ENCODE measurements around the gene PARD3. TPM values are rescaled to one million over a fixed set of nuclear protein-coding genes. Genes with fewer than 3 reads are reported as not detected.

PARD3 gene
- total RNA-seq, 1 experiment from 2014 or later: 51.8 TPM

GRCh38 chr10:34137955-34138354 is 677.1 kb downstream of the PARD3 start:
- Mint-ChIP-seq H3K27me3 (ENCODE audit: low read depth) (no peaks in the 10 kb centered on the region), H3K36me3 (no peaks in the 10 kb centered on the region), H3K27ac (no peak overlapping the region), H3K4me3 (no peak overlapping the region), H3K9me3 (no peaks in the 10 kb centered on the region), H3K4me1 (peaks cover 12% of the 10 kb centered on the region)
- ChIA-PET POLR2A (no interaction called here), CTCF (no interaction called here)
- TF ChIP-seq ERG (CRISPR knock-in tag; IDR thresholded peaks at IDR 0.05) (no peak), FOXP4 (CRISPR knock-in tag; IDR thresholded peaks at IDR 0.05) (no peak), ZNF138 (CRISPR knock-in tag; conservative IDR thresholded peaks at IDR 0.05) (no peak), ATF3 (CRISPR knock-in tag; conservative IDR thresholded peaks at IDR 0.05) (no peak), SMAD4 (CRISPR knock-in tag; IDR thresholded peaks at IDR 0.05) (no peak), SMAD3 (CRISPR knock-in tag; IDR thresholded peaks at IDR 0.05; ENCODE audit: borderline replicate concordance) (no peak), GRHL2 (CRISPR knock-in tag; IDR thresholded peaks at IDR 0.05; ENCODE audit: insufficient replicate concordance, severe bottlenecking) (no peak), NR3C1 (CRISPR knock-in tag; conservative IDR thresholded peaks at IDR 0.05; ENCODE audit: low read depth) (no peak), ZNF416 (CRISPR knock-in tag; IDR thresholded peaks at IDR 0.05) (no peak), E2F4 (CRISPR knock-in tag; IDR thresholded peaks at IDR 0.05; ENCODE audit: borderline replicate concordance, low read depth) (no peak), ZMAT4 (CRISPR knock-in tag; IDR thresholded peaks at IDR 0.05) (no peak), AR (CRISPR knock-in tag; IDR thresholded peaks at IDR 0.05) (no peak), ESRRA (CRISPR knock-in tag; IDR thresholded peaks at IDR 0.05; ENCODE audit: borderline replicate concordance) (no peak)
- DNase-seq (ENCODE audit: low spot score) (no peak), ATAC-seq (no peak)

GRCh38 chr10:34137201-34137600 is 677.9 kb downstream of the PARD3 start:
- POLR2A ChIA-PET: no interaction called here
- TF ChIP-seq CBFB (CRISPR knock-in tag; IDR thresholded peaks at IDR 0.05; ENCODE audit: low read depth): no peak
- TF ChIP-seq ARID4B (CRISPR knock-in tag; IDR thresholded peaks at IDR 0.05; ENCODE audit: borderline replicate concordance): no peak
- CTCF ChIA-PET: no interaction called here
- Mint-ChIP-seq H3K27me3 (ENCODE audit: low read depth) (no peaks in the 10 kb centered on the region), H3K9me3 (no peaks in the 10 kb centered on the region), H3K27ac (no peak overlapping the region), H3K4me3 (no peak overlapping the region), H3K36me3 (no peaks in the 10 kb centered on the region), H3K4me1 (peaks cover 10% of the 10 kb centered on the region)
- no peak for ATAC-seq
- no peak for DNase-seq (ENCODE audit: low spot score)
